ENCODE data around the gene CCDC121.

CCDC121 gene

GRCh38 chr2:27664154-27664574 lies 35.4 kb upstream of the CCDC121 start (continued):
- TF ChIP-seq PATZ1 (CRISPR knock-in tag; IDR thresholded peaks at IDR 0.05; ENCODE audit: borderline replicate concordance) (no peak), PPARA (CRISPR knock-in tag; IDR thresholded peaks at IDR 0.05; ENCODE audit: borderline replicate concordance) (no peak)

GRCh38 chr2:27663285-27664153 lies 34.7 kb upstream of the CCDC121 start, which contains the start of the genes SLC4A1AP and SUPT7L:
SLC4A1AP (plus strand) TSS chr2:27663889; CDS start chr2:27663915, 26 bp downstream.
SUPT7L (minus strand) TSS chr2:27663614; CDS start chr2:27662192, 1,422 bp downstream.
- ATAC-seq, result peak; percentile 91
- TF ChIP-seq ZNF8 (CRISPR knock-in tag; IDR thresholded peaks at IDR 0.05) (peak; percentile 31), PATZ1 (CRISPR knock-in tag; IDR thresholded peaks at IDR 0.05; ENCODE audit: borderline replicate concordance) (no peak), ZFP3 (CRISPR knock-in tag; IDR thresholded peaks at IDR 0.05) (0 out of 2 replicates have a peak, but pooled peaks have one; percentile 27), CREB5 (CRISPR knock-in tag; IDR thresholded peaks at IDR 0.05; ENCODE audit: low read depth) (0 out of 2 replicates have a peak, but pooled peaks have one; percentile 22), RARB (CRISPR knock-in tag; IDR thresholded peaks at IDR 0.05) (no peak), TCF4 (CRISPR knock-in tag; IDR thresholded peaks at IDR 0.05; ENCODE audit: borderline replicate concordance) (peak; percentile 44; the same call in 1 of the 2 replicates), ESRRG (CRISPR knock-in tag; IDR thresholded peaks at IDR 0.05) (no peak), ZNF70 (CRISPR knock-in tag; IDR thresholded peaks at IDR 0.05) (peak; percentile 42; the same call in 1 of the 2 replicates), OSR1 (CRISPR knock-in tag; IDR thresholded peaks at IDR 0.05) (no peak), CSDC2 (CRISPR knock-in tag; IDR thresholded peaks at IDR 0.05) (no peak; the same call in 1 of the 2 replicates), ISL1 (CRISPR knock-in tag; IDR thresholded peaks at IDR 0.05) (0 out of 2 replicates have a peak, but pooled peaks have one; percentile 25), GLIS3 (CRISPR knock-in tag; IDR thresholded peaks at IDR 0.05) (no peak), BACH2 (CRISPR knock-in tag; IDR thresholded peaks at IDR 0.05; ENCODE audit: borderline replicate concordance) (no peak), POU6F1 (CRISPR knock-in tag; IDR thresholded peaks at IDR 0.05; ENCODE audit: borderline replicate concordance, low read depth) (peak; percentile 99), CSRNP3 (CRISPR knock-in tag; IDR thresholded peaks at IDR 0.05) (no peak), PPARA (CRISPR knock-in tag; IDR thresholded peaks at IDR 0.05; ENCODE audit: borderline replicate concordance) (peak; percentile 80; the same call in 1 of the 2 replicates), ARNTL (CRISPR knock-in tag; IDR thresholded peaks at IDR 0.05; ENCODE audit: borderline replicate concordance, low read depth) (no peak), ZC3H10 (CRISPR knock-in tag; IDR thresholded peaks at IDR 0.05) (no peak), TOX (CRISPR knock-in tag; IDR thresholded peaks at IDR 0.05; ENCODE audit: borderline replicate concordance) (no peak), TSHZ2 (CRISPR knock-in tag; IDR thresholded peaks at IDR 0.05) (no peak), ZNF565 (CRISPR knock-in tag; conservative IDR thresholded peaks at IDR 0.05; ENCODE audit: low read depth) (no peak), SNAI2 (CRISPR knock-in tag; IDR thresholded peaks at IDR 0.05) (peak; percentile 47; the same call in 1 of the 2 replicates), ZFP30 (CRISPR knock-in tag; IDR thresholded peaks at IDR 0.05) (no peak)

All from SK-N-SH treated with all-trans-retinoic acid at 6 μM for 48 hours (cell line).